Measurements from ENCODE around the gene ITGAD.

GRCh38 chr16:31380201-31380600 lies 12.9 kb upstream of the ITGAD start:
- TF ChIP-seq CTCF (IDR thresholded peaks at IDR 0.05; ENCODE audit: insufficient read depth, low read length, poor library complexity, severe bottlenecking) (no peak), EZH2phosphoT487 (conservative IDR thresholded peaks at IDR 0.05; ENCODE audit: low read length) (no peak)
